ENCODE measurements around the gene ULBP2. TPM values are rescaled to one million over a fixed set of nuclear protein-coding genes. Genes with fewer than 3 reads are reported as not detected.

ULBP2 gene
- total RNA-seq, 1 donor: 2.5 TPM

GRCh38 chr6:149963212-149963461 is 21.3 kb downstream of the ULBP2 start:
- peak overlapping the region; percentile 73 for H3K4me3 ChIP-seq (ENCODE audit: insufficient read depth, low read length)
- H3K27me3 ChIP-seq (ENCODE audit: insufficient read depth, low read length): peaks cover 49% of the 10 kb centered on the region
- no peaks in the 10 kb centered on the region for H3K79me2 ChIP-seq (ENCODE audit: insufficient read depth, low read length)
- no peaks in the 10 kb centered on the region for H4K20me1 ChIP-seq (ENCODE audit: insufficient read depth, low read length)
- TF ChIP-seq CTCF (IDR thresholded peaks at IDR 0.05; ENCODE audit: extremely low read depth, low read depth, low read length): no peak
- peak overlapping the region; percentile 90 for H2AFZ ChIP-seq (ENCODE audit: low read length)
- H3K27ac ChIP-seq (ENCODE audit: low read depth, low read length): no peak overlapping the region
- peaks cover 14% of the 10 kb centered on the region for H3K4me1 ChIP-seq (ENCODE audit: insufficient read depth, low read length)
- peak; percentile 90 for DNase-seq (ENCODE audit: insufficient read length, low spot score, missing footprints)
- H3K9me3 ChIP-seq (ENCODE audit: low read depth, low read length): no peaks in the 10 kb centered on the region
- peak overlapping the region; percentile 87 for H3K4me2 ChIP-seq (ENCODE audit: insufficient read depth, low read length)
- no peaks in the 10 kb centered on the region for H3K36me3 ChIP-seq (ENCODE audit: insufficient read depth, low read length)

GRCh38 chr6:149963462-149964307 is 21.9 kb downstream of the ULBP2 start, which contains the start of gene ULBP1:
TSS of gene ULBP1 (plus strand) at chr6:149963943. CDS start at chr6:149964050, 107 bp downstream.
- no peak for TF ChIP-seq CTCF (IDR thresholded peaks at IDR 0.05; ENCODE audit: extremely low read depth, low read depth, low read length)
- Histone ChIP-seq H3K4me2 (ENCODE audit: insufficient read depth, low read length) (peak within 1 kb of the TSS; percentile 87), H3K4me3 (ENCODE audit: insufficient read depth, low read length) (peak within 1 kb of the TSS; percentile 73), H3K36me3 (ENCODE audit: insufficient read depth, low read length) (no peaks in the 10 kb centered on the region), H4K20me1 (ENCODE audit: insufficient read depth, low read length) (no peaks in the 10 kb centered on the region), H3K27ac (ENCODE audit: low read depth, low read length) (no peak within 1 kb of the TSS), H3K27me3 (ENCODE audit: insufficient read depth, low read length) (peaks cover 48% of the 10 kb centered on the region), H3K9me3 (ENCODE audit: low read depth, low read length) (no peaks in the 10 kb centered on the region), H3K79me2 (ENCODE audit: insufficient read depth, low read length) (no peaks in the 10 kb centered on the region), H3K4me1 (ENCODE audit: insufficient read depth, low read length) (peaks cover 14% of the 10 kb centered on the region), H2AFZ (ENCODE audit: low read length) (peak within 1 kb of the TSS; percentile 90)
- DNase-seq (ENCODE audit: insufficient read length, low spot score, missing footprints): peak; percentile 96

- peak overlapping the region; percentile 87 for H3K4me2 ChIP-seq (ENCODE audit: insufficient read depth, low read length)
- no peaks in the 10 kb centered on the region for H3K9me3 ChIP-seq (ENCODE audit: low read depth, low read length)
- no peak for TF ChIP-seq CTCF (IDR thresholded peaks at IDR 0.05; ENCODE audit: extremely low read depth, low read depth, low read length)
- no peaks in the 10 kb centered on the region for H3K79me2 ChIP-seq (ENCODE audit: insufficient read depth, low read length)
- H3K4me3 ChIP-seq (ENCODE audit: insufficient read depth, low read length): peak overlapping the region; percentile 73
- DNase-seq (ENCODE audit: insufficient read length, low spot score, missing footprints): peak; percentile 83
- no peak overlapping the region for H3K27ac ChIP-seq (ENCODE audit: low read depth, low read length)
- peak overlapping the region; percentile 90 for H2AFZ ChIP-seq (ENCODE audit: low read length)
- H3K27me3 ChIP-seq (ENCODE audit: insufficient read depth, low read length): peaks cover 40% of the 10 kb centered on the region
- peaks cover 14% of the 10 kb centered on the region for H3K4me1 ChIP-seq (ENCODE audit: insufficient read depth, low read length)
- no peaks in the 10 kb centered on the region for H4K20me1 ChIP-seq (ENCODE audit: insufficient read depth, low read length)
- H3K36me3 ChIP-seq (ENCODE audit: insufficient read depth, low read length): no peaks in the 10 kb centered on the region
These were observed 22.7 kb downstream of the ULBP2 start for GRCh38 chr6:149964308-149965193.
